ENCODE results near the gene PLCB4.

The PLCB4 gene

DNA sequence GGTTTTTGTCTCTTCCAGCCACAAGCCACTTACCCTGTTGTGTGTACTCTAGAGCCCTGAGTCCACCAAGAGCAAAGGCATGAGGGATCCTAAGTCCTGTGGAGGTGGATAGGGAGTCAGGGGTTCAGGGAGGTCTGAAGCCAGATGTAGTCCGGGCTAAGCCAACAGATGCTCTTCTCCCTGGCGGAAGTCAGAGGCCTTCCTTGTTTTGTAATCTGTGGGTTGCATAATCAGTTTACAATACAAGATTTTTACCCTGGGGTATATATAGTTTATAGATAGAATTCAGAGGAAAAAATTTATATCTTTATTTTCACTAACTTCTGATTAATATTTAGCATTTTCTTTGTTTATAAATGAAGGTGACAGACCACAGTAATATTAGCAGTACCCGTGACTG lies 454.7 kb downstream of the PLCB4 start:
- Histone ChIP-seq H3K27ac (no peak overlapping the region), H3K4me3 (no peak overlapping the region), H3K9me3 (no peaks in the 10 kb centered on the region), H3K27me3 (peaks cover 0 to 12% of the 10 kb centered on the region in 2 donors), H3K36me3 (no peaks in the 10 kb centered on the region), H3K4me1 (no peaks in the 10 kb centered on the region)
- DNase-seq, result no peak
- TF ChIP-seq, protein P1, sequence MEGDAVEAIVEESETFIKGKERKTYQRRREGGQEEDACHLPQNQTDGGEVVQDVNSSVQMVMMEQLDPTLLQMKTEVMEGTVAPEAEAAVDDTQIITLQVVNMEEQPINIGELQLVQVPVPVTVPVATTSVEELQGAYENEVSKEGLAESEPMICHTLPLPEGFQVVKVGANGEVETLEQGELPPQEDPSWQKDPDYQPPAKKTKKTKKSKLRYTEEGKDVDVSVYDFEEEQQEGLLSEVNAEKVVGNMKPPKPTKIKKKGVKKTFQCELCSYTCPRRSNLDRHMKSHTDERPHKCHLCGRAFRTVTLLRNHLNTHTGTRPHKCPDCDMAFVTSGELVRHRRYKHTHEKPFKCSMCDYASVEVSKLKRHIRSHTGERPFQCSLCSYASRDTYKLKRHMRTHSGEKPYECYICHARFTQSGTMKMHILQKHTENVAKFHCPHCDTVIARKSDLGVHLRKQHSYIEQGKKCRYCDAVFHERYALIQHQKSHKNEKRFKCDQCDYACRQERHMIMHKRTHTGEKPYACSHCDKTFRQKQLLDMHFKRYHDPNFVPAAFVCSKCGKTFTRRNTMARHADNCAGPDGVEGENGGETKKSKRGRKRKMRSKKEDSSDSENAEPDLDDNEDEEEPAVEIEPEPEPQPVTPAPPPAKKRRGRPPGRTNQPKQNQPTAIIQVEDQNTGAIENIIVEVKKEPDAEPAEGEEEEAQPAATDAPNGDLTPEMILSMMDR (IDR thresholded peaks at IDR 0.05), result no peak
- intact Hi-C loops (cut with DNase I; ENCODE audit: low total_unique reads), result no loop called here
